LoVo (cell line): Measurements from ENCODE around the gene POC1A.

Experiments used
- DNase-seq: peaks from one replicate; pipeline ENCODE4 v3.0.0-alpha.2; 2016; ENCODE audit warnings: low spot score

The POC1A gene

GRCh38 chr3:52025453-52025852, 128.8 kb downstream of the POC1A start:
- no peak for DNase-seq
